Activated CD8-positive, alpha-beta T cell treated with anti-CD3 and anti-CD28 coated beads for 36 hours (primary cell): Measurements from ENCODE around the gene DKKL1. TPM values are rescaled to one million over a fixed set of nuclear protein-coding genes. Genes with fewer than 3 reads are reported as not detected.
A peak's percentile ranks its signal among the peaks of the same experiment; 100 is the strongest.

Source experiments
- ATAC-seq: fragments of 200-7000 bp; cut with Tn5 transposase; one replicate; pipeline ENCODE4 v1.10.0; 2021; ENCODE audit warnings: mild to moderate bottlenecking, moderate library complexity
- CTCF ChIA-PET: fragments of 350-600 bp; sonication (Branson Sonifier 250); formaldehyde crosslinking; loops from one replicate; lab custom pipeline; 2021; ENCODE audit warnings: antibody characterized with exemption; lab: Charles Lee
- POLR2A ChIA-PET: fragments of 350-600 bp; sonication (Branson Sonifier 250); formaldehyde crosslinking; loops from one replicate; lab custom pipeline; 2021; ENCODE audit warnings: antibody characterized with exemption; lab: Charles Lee
- DNase-seq: peaks from one replicate; pipeline ENCODE4 v3.0.0-alpha.2; 2020
- H3K27ac Mint-ChIP-seq: one replicate; pipeline ENCODE4 v1.8.0; 2021; ENCODE audit warnings: mild to moderate bottlenecking, mixed read lengths
- H3K27me3 Mint-ChIP-seq: one replicate; pipeline ENCODE4 v1.8.0; 2021; ENCODE audit warnings: mixed read lengths
- H3K36me3 Mint-ChIP-seq: one replicate; pipeline ENCODE4 v1.8.0; 2021; ENCODE audit warnings: low read depth, mixed read lengths
- H3K4me1 Mint-ChIP-seq: one replicate; pipeline ENCODE4 v1.8.0; 2021; ENCODE audit warnings: low read depth, mixed read lengths
- H3K4me3 Mint-ChIP-seq: one replicate; pipeline ENCODE4 v1.8.0; 2021; ENCODE audit warnings: mild to moderate bottlenecking, moderate library complexity, mixed read lengths
- H3K9me3 Mint-ChIP-seq: one replicate; pipeline ENCODE4 v1.8.0; 2021; ENCODE audit warnings: mixed read lengths
- intact Hi-C: fragments of 100-400 bp; cut with micrococcal nuclease; formaldehyde crosslinking; loops from one replicate; pipeline ENCODE4 v1.10.0; 2022
- total RNA-seq, 2 experiments: library from RNA; stranded (reverse); gene quantifications; one replicate each; pipeline ENCODE4 v1.2.3, GENCODE V29; 2021
- TF ChIP-seq, protein P1 (sequence below): fragments of 200-600 bp; IDR thresholded peaks from one replicate; pipeline ENCODE4 v1.8.0; 2022; ENCODE audit warnings: antibody characterized with exemption, mild to moderate bottlenecking

DKKL1 gene
- total RNA-seq, 2 experiments from 2014 or later = not detected

DNA sequence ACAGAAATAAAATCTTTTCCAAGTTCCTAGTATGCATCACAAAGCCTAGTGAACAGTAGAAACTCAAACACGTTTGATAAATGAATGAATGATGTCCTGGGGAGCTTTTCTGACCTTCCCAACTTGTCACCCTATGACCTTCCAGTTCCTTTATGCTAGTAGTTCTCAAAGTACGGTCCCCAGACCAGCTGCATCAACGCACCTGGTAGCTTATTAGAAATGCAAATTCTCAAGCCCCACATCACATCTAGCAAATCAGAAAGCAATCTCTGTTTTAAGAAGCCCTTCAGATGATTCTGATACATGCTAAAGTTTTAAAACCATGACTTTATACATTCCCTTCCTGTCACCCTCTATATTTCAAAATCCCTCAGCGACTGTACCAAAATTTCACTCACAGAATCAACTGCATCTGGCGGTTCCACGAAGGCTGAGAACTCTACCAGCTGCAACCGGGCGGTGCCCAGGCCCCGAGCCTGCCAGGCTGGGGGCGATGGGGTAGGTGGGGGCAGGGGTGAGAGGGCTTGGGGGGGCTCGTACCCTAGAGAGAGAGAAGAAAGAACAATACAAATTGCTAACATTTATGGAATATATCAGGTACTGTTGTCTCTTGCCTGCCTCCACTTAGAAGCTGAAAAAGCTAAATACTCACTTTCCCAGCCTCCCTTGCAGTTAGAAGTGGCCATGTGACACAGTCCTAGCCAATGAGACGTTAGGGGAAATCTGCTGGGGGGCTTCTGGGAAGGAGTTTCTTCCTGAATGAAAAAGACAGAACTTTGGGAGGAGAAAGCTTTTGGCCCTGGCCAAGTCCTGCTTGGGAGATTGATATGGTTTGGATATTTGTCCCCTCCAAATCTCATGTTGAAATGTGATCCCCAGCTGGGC, 15.1 kb upstream of the DKKL1 start:
- no peaks in the 10 kb centered on the region for H3K27me3 Mint-ChIP-seq
- ATAC-seq (no peak), DNase-seq (no peak)
- H3K4me1 Mint-ChIP-seq = peaks cover 6% of the 10 kb centered on the region
- intact Hi-C loops = no loop called here
- TF ChIP-seq, protein P1, sequence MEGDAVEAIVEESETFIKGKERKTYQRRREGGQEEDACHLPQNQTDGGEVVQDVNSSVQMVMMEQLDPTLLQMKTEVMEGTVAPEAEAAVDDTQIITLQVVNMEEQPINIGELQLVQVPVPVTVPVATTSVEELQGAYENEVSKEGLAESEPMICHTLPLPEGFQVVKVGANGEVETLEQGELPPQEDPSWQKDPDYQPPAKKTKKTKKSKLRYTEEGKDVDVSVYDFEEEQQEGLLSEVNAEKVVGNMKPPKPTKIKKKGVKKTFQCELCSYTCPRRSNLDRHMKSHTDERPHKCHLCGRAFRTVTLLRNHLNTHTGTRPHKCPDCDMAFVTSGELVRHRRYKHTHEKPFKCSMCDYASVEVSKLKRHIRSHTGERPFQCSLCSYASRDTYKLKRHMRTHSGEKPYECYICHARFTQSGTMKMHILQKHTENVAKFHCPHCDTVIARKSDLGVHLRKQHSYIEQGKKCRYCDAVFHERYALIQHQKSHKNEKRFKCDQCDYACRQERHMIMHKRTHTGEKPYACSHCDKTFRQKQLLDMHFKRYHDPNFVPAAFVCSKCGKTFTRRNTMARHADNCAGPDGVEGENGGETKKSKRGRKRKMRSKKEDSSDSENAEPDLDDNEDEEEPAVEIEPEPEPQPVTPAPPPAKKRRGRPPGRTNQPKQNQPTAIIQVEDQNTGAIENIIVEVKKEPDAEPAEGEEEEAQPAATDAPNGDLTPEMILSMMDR = no peak
- CTCF ChIA-PET = interaction anchor here (0.8 to 2.3 kb wide), 3 partner anchors 14 to 47 kb away, joined by 4 to 9 read pairs (median 6); partner anchors contain the start of gene CD37
- H3K27ac Mint-ChIP-seq = no peak overlapping the region
- H3K4me3 Mint-ChIP-seq = no peak overlapping the region
- H3K36me3 Mint-ChIP-seq = no peaks in the 10 kb centered on the region
- no peaks in the 10 kb centered on the region for H3K9me3 Mint-ChIP-seq
- POLR2A ChIA-PET = interaction anchor here (1.2 to 1.7 kb wide), 4 partner anchors 12 to 13 kb away, joined by 3 to 4 read pairs (median 4); no protein-coding TSS in a partner anchor

- Mint-ChIP-seq H3K27ac (no peak overlapping the region), H3K9me3 (no peaks in the 10 kb centered on the region), H3K4me1 (peaks cover 4% of the 10 kb centered on the region), H3K36me3 (no peaks in the 10 kb centered on the region), H3K27me3 (no peaks in the 10 kb centered on the region), H3K4me3 (no peak overlapping the region)
- ChIA-PET CTCF (interaction anchor here (2.3 kb wide), 1 partner anchor 22 kb away, joined by 6 read pairs; no protein-coding TSS in a partner anchor), POLR2A (interaction anchor here (1.7 kb wide), 1 partner anchor 11 kb away, joined by 3 read pairs; no protein-coding TSS in a partner anchor)
- no peak for ATAC-seq
- TF ChIP-seq, protein P1 = no peak
- DNase-seq = no peak
- intact Hi-C loops = no loop called here
Observed at GRCh38 chr19:49349567-49349966, 14.1 kb upstream of the DKKL1 start.

DNA sequence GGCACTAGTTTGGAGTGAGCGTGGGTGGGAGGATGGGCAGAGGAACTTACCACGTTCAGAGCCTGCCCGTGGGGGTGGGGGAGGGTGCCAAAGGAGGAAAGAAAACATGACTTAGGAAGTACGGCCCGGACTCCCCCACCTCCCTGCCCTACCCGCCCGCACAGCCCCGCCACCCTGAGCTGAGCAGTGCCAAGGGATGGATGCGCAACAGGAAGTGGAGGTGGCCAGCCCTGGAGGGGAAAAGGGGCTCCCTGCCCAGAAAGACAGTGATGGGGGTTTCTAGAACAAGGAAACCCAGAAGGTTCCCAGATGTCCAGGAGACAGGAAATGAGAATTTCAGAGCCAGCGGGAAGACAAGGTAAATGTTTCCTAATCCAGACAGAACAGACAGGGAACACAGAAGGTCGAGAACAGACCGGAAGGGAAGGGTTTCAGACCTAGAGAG, 7.7 kb upstream of the DKKL1 start:
- no peak overlapping the region for H3K4me3 Mint-ChIP-seq
- peaks cover 17% of the 10 kb centered on the region for H3K27me3 Mint-ChIP-seq
- TF ChIP-seq, protein P1 = no peak
- no peaks in the 10 kb centered on the region for H3K9me3 Mint-ChIP-seq
- no peak overlapping the region for H3K27ac Mint-ChIP-seq
- ATAC-seq (no peak), DNase-seq (peak; percentile 17)
- H3K36me3 Mint-ChIP-seq = no peaks in the 10 kb centered on the region
- ChIA-PET POLR2A (no interaction called here), CTCF (no interaction called here)
- peaks cover 10% of the 10 kb centered on the region for H3K4me1 Mint-ChIP-seq
- intact Hi-C loops = no loop called here

DNA sequence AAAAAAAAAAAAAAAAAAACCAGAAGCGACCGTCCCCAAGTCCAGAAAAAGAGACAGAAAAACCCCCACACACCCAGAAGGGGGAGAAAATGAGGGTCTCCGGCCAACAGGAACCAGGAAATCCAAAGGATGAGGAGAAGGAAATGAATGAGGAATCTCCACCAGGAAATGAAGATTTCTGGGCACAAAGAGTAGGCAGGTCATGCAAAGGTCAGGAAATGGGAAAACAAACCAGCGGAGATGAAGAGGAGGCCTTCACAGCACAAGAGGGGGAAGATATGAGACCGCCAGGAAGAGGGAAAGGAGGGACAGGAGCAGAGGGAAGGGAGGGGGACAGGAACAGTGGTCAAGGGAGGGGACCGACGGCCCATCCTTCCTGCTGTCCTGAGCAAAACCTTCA, 7.3 kb upstream of the DKKL1 start:
- intact Hi-C loops = no loop called here
- TF ChIP-seq, protein P1 = no peak
- Mint-ChIP-seq H3K4me3 (no peak overlapping the region), H3K27me3 (peaks cover 21% of the 10 kb centered on the region), H3K4me1 (peaks cover 12% of the 10 kb centered on the region), H3K36me3 (no peaks in the 10 kb centered on the region), H3K27ac (no peak overlapping the region), H3K9me3 (no peaks in the 10 kb centered on the region)
- ChIA-PET CTCF (no interaction called here), POLR2A (no interaction called here)
- DNase-seq (no peak), ATAC-seq (no peak)

GRCh38 chr19:49357186-49357585, 6.5 kb upstream of the DKKL1 start:
- H3K27me3 Mint-ChIP-seq = peaks cover 27% of the 10 kb centered on the region
- ChIA-PET CTCF (no interaction called here), POLR2A (no interaction called here)
- no peaks in the 10 kb centered on the region for H3K36me3 Mint-ChIP-seq
- no peaks in the 10 kb centered on the region for H3K9me3 Mint-ChIP-seq
- peaks cover 19% of the 10 kb centered on the region for H3K4me1 Mint-ChIP-seq
- intact Hi-C loops = no loop called here
- no peak overlapping the region for H3K27ac Mint-ChIP-seq
- TF ChIP-seq, protein P1 = no peak
- no peak overlapping the region for H3K4me3 Mint-ChIP-seq
- ATAC-seq (no peak), DNase-seq (no peak)
